DMS53 treated with DMSO at 0.1 percent for 48 hours (cell line): Measurements from ENCODE around the gene LRRC37A2.
"Not testable (repeated sequence)": the region's sequence is repeated elsewhere in the genome, so short reads cannot be mapped to it uniquely, and the experiment has no call there.

ENCODE experiments used
- DNase-seq: peaks from one replicate; lab custom pipeline; 2025; ENCODE audit not compliant: unreplicated experiment; lab: John Stamatoyannopoulos, UW

Gene LRRC37A2

GRCh38 chr17:46512168-46512567 lies at the start of gene LRRC37A2:
Gene LRRC37A2 (plus strand): TSS chr17:46512468. CDS start chr17:46512713, 245 bp downstream.
- not testable (repeated sequence) for DNase-seq

- not testable (repeated sequence) for DNase-seq
Measured at GRCh38 chr17:46467618-46468017, 44.6 kb upstream of the LRRC37A2 start.

GRCh38 chr17:46474489-46474888 lies 37.8 kb upstream of the LRRC37A2 start:
- DNase-seq = not testable (repeated sequence)

GRCh38 chr17:46475583-46475982 lies 36.7 kb upstream of the LRRC37A2 start:
- DNase-seq = not testable (repeated sequence)

- not testable (repeated sequence) for DNase-seq
Measured at GRCh38 chr17:46478823-46479222, 33.4 kb upstream of the LRRC37A2 start.

- not testable (repeated sequence) for DNase-seq
Measured at GRCh38 chr17:46481310-46481709, 31.0 kb upstream of the LRRC37A2 start.

DNA sequence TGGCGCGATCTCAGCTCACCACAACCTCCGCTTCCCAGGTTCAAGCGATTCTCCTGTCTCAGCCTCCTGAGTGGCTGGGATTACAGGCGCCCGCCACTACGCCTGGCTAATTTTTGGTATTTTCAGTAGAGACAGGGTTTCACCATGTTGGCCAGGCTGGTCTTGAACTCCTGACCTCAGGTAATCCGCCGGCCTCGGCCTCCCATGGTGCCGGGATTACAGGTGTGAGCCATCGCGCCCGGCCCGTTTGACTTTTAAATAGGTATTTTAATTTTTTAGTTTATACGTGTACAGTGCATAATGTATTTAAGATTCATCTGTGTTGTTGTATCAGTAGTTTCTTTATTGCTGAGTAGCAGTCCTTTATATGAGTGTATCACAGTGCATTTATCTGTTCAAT lies 20.2 kb upstream of the LRRC37A2 start:
- not testable (repeated sequence) for DNase-seq

DNA sequence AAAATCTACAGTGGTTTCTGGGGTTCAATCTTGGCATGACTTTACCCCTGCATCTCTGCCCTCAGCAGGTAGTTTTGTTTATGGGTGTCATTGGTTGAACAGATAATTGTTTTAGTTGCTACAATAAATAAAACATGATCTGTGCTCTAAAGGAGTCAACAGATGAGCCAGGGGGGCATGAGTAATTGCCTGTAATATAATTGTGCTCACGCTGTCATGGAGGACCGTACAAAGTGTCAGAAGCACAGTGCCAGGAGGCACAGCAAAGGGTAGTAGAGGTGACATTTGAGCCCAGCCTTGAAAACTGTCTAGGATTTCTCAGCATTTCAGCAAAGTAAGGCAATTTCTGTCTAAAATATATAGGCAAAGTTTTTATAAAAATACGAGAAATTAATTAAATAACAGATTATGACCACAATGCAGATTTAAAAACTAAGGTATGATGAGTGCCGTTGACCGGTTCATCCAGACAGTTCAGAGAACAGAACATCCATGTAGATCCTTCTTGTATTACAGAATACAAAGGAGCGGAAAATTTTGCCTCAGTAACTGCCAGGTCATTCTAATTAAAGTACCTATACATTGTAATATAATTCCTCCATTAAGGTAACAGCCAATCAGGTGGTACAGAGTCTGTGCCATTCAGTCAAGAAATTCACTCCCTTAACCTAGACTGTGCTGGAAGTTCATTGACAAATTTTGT lies 12.7 kb upstream of the LRRC37A2 start:
- not testable (repeated sequence) for DNase-seq

DNA sequence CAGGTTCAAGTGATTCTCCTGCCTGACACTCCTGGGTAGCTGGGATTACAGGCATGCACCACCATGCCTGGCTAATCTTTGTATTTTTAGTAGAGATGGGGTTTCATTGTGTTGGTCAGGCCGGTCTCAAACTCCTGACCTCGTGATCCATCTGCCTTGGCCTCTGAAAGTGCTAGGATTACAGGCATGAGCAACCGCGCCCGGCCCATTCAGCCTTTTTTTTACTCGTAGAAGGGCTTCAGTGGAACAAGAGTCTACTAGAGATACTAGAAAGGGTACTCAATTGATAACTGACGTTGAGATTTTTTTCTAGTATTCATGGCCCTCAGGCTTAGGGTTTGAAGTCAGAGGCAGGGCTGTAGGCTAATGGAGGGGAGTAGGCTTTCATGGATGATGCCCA lies 6.4 kb upstream of the LRRC37A2 start:
- DNase-seq = not testable (repeated sequence)

- DNase-seq = not testable (repeated sequence)
Measured at GRCh38 chr17:46534716-46535115, 22.4 kb downstream of the LRRC37A2 start.

GRCh38 chr17:46548607-46549006 lies 36.3 kb downstream of the LRRC37A2 start:
- not testable (repeated sequence) for DNase-seq

- DNase-seq = not testable (repeated sequence)
Measured at GRCh38 chr17:46559155-46559554, 46.9 kb downstream of the LRRC37A2 start.

- not testable (repeated sequence) for DNase-seq
Measured at GRCh38 chr17:46560048-46560447, 47.8 kb downstream of the LRRC37A2 start.

- not testable (repeated sequence) for DNase-seq
Measured at GRCh38 chr17:46566284-46566683, 54.0 kb downstream of the LRRC37A2 start.

DNA sequence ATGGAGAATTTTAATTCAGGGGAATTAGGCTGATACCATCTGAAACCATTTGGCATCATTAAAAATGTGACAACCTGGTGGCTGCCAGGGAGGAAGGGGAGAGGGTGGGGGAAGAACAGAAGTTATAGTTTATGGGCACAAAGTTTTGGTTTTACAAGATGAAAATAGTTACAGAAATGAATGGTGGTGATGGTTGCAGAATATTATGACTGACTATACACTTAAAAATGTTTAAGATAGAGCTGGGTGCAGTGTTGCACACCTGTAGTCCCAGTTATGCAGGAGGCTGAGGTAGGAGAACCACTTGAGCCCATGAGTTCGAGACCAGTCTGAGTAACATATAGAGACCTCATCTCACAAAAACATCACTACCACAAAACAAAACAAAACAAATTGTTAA lies 54.7 kb downstream of the LRRC37A2 start:
- not testable (repeated sequence) for DNase-seq

- not testable (repeated sequence) for DNase-seq
Measured at GRCh38 chr17:46571796-46572195, 59.5 kb downstream of the LRRC37A2 start.

GRCh38 chr17:46579083-46580075 lies 67.1 kb downstream of the LRRC37A2 start, which contains the start of gene ARL17A:
Gene ARL17A (minus strand): TSS chr17:46579691. CDS start chr17:46576322, 3,369 bp downstream.
- not testable (repeated sequence) for DNase-seq

DNA sequence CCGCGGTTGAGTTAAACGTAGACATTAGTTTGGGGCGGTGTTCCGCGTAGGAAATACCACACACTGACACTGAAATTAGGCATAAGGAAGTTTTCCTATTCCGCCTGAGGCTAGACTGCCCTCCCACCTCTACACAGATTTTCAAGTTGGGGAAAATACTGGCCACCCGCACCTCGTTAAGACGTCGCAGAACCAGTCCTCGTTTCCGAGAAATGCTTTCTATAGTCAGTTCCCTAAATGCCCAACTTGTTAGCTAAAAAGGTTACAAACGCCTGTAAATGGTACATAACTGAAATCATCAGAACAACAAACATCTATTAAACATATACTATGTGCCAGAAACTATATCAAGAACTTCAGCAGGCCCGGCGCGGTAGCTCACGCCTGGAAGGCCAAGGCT lies 67.8 kb downstream of the LRRC37A2 start:
- DNase-seq = not testable (repeated sequence)

DNA sequence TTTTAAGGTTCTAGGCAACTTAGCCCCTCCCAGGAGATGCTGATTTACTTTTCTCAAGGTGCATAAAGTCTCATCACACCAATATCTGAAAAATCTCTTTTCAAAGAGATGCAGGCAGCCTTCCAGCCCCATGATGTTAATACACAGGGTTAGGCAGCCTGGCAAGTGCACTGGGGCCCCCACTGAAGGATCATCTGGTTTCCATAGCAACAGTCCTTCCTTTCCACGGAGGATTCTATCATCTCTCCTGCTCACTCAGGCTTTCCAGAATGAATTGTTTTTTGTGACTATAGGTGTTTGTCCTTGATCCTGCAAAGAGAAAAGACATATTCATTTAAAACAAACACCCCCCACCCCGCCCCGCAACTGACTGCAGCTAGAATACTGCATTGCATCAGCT lies 73.2 kb downstream of the LRRC37A2 start:
- not testable (repeated sequence) for DNase-seq

DNA sequence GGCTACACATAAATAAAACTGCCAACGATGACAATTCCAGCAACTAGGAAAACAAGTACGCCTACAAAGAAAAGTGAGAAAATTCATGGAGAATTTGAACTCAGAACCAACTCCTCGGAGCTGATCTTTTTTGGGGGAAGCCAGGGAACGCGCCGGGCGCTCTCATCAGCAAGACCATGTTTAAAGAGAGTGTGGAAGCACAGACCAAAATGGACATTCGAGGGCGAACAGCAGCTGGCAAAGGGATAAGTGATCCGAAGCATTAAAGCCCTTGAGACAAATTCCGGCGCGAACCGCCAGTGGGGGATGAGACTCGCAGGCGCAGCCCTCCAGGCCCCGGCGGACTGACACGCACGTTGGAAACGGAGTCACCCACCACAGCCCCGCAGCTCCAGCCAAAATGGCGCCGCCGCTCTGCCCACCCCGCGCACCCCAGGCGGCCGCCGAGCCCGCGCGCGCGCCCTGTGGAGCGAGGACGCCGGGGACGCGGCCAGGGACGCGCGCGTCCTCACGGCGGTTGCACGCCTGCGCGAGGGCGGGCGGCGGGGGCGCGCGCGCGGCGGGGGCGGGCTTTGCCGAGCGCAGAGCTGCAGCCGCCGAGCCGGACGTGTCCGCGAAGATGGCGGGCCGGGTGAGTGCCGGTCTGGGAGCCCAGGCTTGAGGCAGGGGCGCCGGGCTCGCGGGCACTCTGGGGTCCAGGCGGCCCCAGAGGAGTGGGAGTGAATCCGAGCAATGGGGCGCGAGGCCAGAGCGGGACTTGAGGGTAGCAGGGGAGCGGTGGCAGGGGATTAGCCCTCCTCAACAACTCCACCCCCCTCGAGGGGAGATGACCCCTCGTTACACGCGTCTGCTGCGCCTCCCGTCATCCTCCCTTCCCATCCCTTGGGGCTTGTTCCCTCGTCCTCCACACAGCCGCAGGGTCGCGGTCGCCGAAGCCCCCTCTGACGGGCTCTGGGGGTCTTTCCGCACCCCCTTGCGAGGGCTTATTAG lies 78.2 kb downstream of the LRRC37A2 start, which contains the start of gene NSF:
NSF (plus strand) TSS at position 513 of the 990 bp plus-strand sequence; CDS start at position 620, 107 bp downstream.
- DNase-seq = not testable (repeated sequence)
